GM12878 (cell line): ENCODE data around the gene TFDP1. TPM values are rescaled to one million over a fixed set of nuclear protein-coding genes. Genes with fewer than 3 reads are reported as not detected.

ENCODE experiments used
- ATAC-seq: fragments of 200-7000 bp; cut with Tn5 transposase; 3 replicates; pipeline ENCODE4 v1.9.1; 2020; ENCODE audit warnings: mild to moderate bottlenecking, moderate library complexity
- BruUV-seq: library from RNA; stranded (reverse); fragments of 400-500 nt; replicated peaks from 2 replicates; lab custom pipeline; 2021; lab: Mats Ljungman, UMichigan
- CTCF ChIA-PET: fragments of 300-600 bp; sonication (Branson Sonifier 250); formaldehyde crosslinking; extraction: SDS; loops from one replicate; lab custom pipeline; 2021; ENCODE audit warnings: inconsistent platforms; lab: Yijun Ruan, JAX
- POLR2A ChIA-PET: fragments of 350-600 bp; formaldehyde crosslinking; extraction: SDS; loops from one replicate; lab custom pipeline; 2021; ENCODE audit warnings: inconsistent platforms; lab: Charles Lee
- RAD21 ChIA-PET: fragments of 300-600 bp; sonication (Branson Sonifier 250); formaldehyde crosslinking; loops from one replicate; lab custom pipeline; 2023; ENCODE audit warnings: antibody characterized with exemption; ENCODE audit not compliant: unreplicated experiment; lab: Charles Lee
- SMC1A ChIA-PET: fragments of 300-600 bp; sonication (Branson Sonifier 250); formaldehyde crosslinking; loops from one replicate; lab custom pipeline; 2023; ENCODE audit not compliant: unreplicated experiment, uncharacterized antibody; lab: Charles Lee
- DNase-seq: peaks from one replicate; pipeline ENCODE4 v3.0.0-alpha.2; 2011; ENCODE audit warnings: low read depth, low spot score
- FAIRE-seq: peaks from 3 replicates; lab custom pipeline; 2011; peaks lifted over from hg19 to GRCh38; lab: Jason Lieb, UNC
- H2AFZ ChIP-seq: 2 replicates; pipeline ENCODE4 v1.6.0; 2011; ENCODE audit warnings: low read depth, low read length, control low read depth; ENCODE audit not compliant: control insufficient read depth
- H3K27ac ChIP-seq: 2 replicates; pipeline ENCODE4 v1.5.1; 2011; ENCODE audit warnings: control low read depth; ENCODE audit not compliant: control insufficient read depth, insufficient read depth
- H3K27me3 ChIP-seq, 2 experiments: replicated peaks in 1 of 2; 2 replicates each; pipeline versions ENCODE4 v1.6.0 to v1.6.1; 2011; ENCODE audit warnings: low read length in 1 of 2; ENCODE audit not compliant: control insufficient read depth in 2 of 2, insufficient read depth in 2 of 2
- H3K36me3 ChIP-seq, 2 experiments: 2 replicates each; pipeline ENCODE4 v1.5.1; 2011; ENCODE audit warnings: low read length in 1 of 2; ENCODE audit not compliant: control insufficient read depth in 2 of 2, insufficient read depth in 2 of 2
- H3K4me1 ChIP-seq: 2 replicates; pipeline ENCODE4 v1.6.1; 2011; ENCODE audit warnings: mild to moderate bottlenecking, low read length, moderate library complexity, mixed read lengths; ENCODE audit not compliant: control insufficient read depth, insufficient read depth
- H3K4me2 ChIP-seq: 2 replicates; pipeline ENCODE4 v1.6.0; 2011; ENCODE audit warnings: control low read depth; ENCODE audit not compliant: control insufficient read depth, insufficient read depth
- H3K4me3 ChIP-seq: fragments of 200-600 bp; sonication (generic); 2 replicates; pipeline ENCODE4 v1.5.1; 2016
- H3K79me2 ChIP-seq: 2 replicates; pipeline ENCODE4 v1.6.0; 2011; ENCODE audit warnings: low read length; ENCODE audit not compliant: control insufficient read depth, insufficient read depth
- H3K9ac ChIP-seq: 2 replicates; pipeline ENCODE4 v1.8.0; 2011; ENCODE audit warnings: low read length, control low read depth, mixed read lengths; ENCODE audit not compliant: control insufficient read depth, insufficient read depth
- H3K9me3 ChIP-seq: replicated peaks from 3 replicates; pipeline ENCODE4 v1.5.1; 2011; ENCODE audit warnings: mild to moderate bottlenecking, low read length; ENCODE audit not compliant: control insufficient read depth, insufficient read depth
- H4K20me1 ChIP-seq: 2 replicates; pipeline ENCODE4 v1.6.0; 2011; ENCODE audit not compliant: control insufficient read depth, insufficient read depth
- ASH2L ChIP-seq: fragments of 300-600, 200-600 bp; sonication (generic); IDR thresholded peaks from 2 replicates; pipeline ENCODE4 v1.6.1; 2017; ENCODE audit warnings: low read depth, mild to moderate bottlenecking, borderline replicate concordance
- EGR1 ChIP-seq, 2 experiments: IDR thresholded peaks; 1 replicate in 1 of 2; 2 replicates in 1 of 2; pipeline ENCODE4 v1.6.1; 2011 to 2012; ENCODE audit warnings: low read depth in 2 of 2, low read length in 2 of 2, borderline replicate concordance in 1 of 2, mild to moderate bottlenecking in 1 of 2, moderate library complexity in 1 of 2
- GABPA ChIP-seq: IDR thresholded peaks from 2 replicates; pipeline ENCODE4 v1.6.1; 2014; ENCODE audit warnings: antibody characterized with exemption, low read depth, mild to moderate bottlenecking, inconsistent platforms
- KAT2A ChIP-seq: conservative IDR thresholded peaks from 2 replicates; pipeline ENCODE4 v1.6.1; 2011; ENCODE audit warnings: low read depth, low read length; ENCODE audit not compliant: control insufficient read depth
- MEF2B ChIP-seq: fragments of 450-650 bp; IDR thresholded peaks from 2 replicates; pipeline ENCODE4 v1.6.1; 2018; ENCODE audit warnings: mild to moderate bottlenecking, moderate library complexity; ENCODE audit not compliant: partially characterized antibody, poor library complexity, severe bottlenecking
- NFYB ChIP-seq: IDR thresholded peaks from 2 replicates; pipeline ENCODE4 v1.6.1; 2011; ENCODE audit warnings: low read depth, mild to moderate bottlenecking, low read length, improper control_type of control experiment, moderate library complexity; ENCODE audit not compliant: insufficient read depth
- NR2C2 ChIP-seq: IDR thresholded peaks from 2 replicates; pipeline ENCODE4 v1.6.1; 2011; ENCODE audit warnings: borderline replicate concordance, low read depth; ENCODE audit not compliant: control insufficient read depth, insufficient read length
- POLR2A ChIP-seq: IDR thresholded peaks from 2 replicates; pipeline ENCODE4 v1.6.1; 2011; ENCODE audit warnings: low read depth, mild to moderate bottlenecking, low read length
- POU2F2 ChIP-seq: IDR thresholded peaks from 3 replicates; pipeline ENCODE4 v1.6.1; 2011; ENCODE audit warnings: low read depth, mild to moderate bottlenecking, low read length, borderline replicate concordance
- RB1 ChIP-seq: fragments of 450-650 bp; formaldehyde crosslinking; IDR thresholded peaks from 2 replicates; pipeline ENCODE4 v1.6.1; 2017; ENCODE audit warnings: mild to moderate bottlenecking, borderline replicate concordance
- ZNF24 ChIP-seq: fragments of 450-650 bp; IDR thresholded peaks from 2 replicates; pipeline ENCODE4 v1.6.1; 2017; ENCODE audit warnings: antibody characterized with exemption, mild to moderate bottlenecking
- ZSCAN29 ChIP-seq: fragments of 450-650 bp; IDR thresholded peaks from 2 replicates; pipeline ENCODE4 v1.6.1; 2017; ENCODE audit warnings: mild to moderate bottlenecking, moderate library complexity
- WGBS: methylation state at CpG from one replicate; pipeline ENCODE4 v1.1.6; 2016; ENCODE audit warnings: low lambda C conversion rate; ENCODE audit not compliant: insufficient replicate concordance, insufficient coverage; ENCODE audit errors: missing lambda C conversion rate; 5-methylcytosine and 5-hydroxymethylcytosine counted together
- in situ Hi-C: fragments of 300-500 bp; cut with MboI; formaldehyde crosslinking; loops from 9 replicates; pipeline ENCODE4 v1.14.3; 2018; ENCODE audit warnings: mixed read lengths
- intact Hi-C: fragments of 100-400 bp; cut with micrococcal nuclease; formaldehyde crosslinking; loops from one replicate; pipeline ENCODE4 v1.14.2; 2022; ENCODE audit not compliant: unreplicated experiment
- polyA plus RNA-seq, 11 experiments: library from polyadenylated mRNA; depleted of rRNA in 4 of 11; unstranded in 6 of 11; stranded (reverse) in 5 of 11; fragments of >200 nt; fragmentation: Nextera tagmentation in 4 of 11; fragmentation: Illumina TruSeq in 1 of 11; extraction: Ambion mirVana in 4 of 11; extraction: Trizol in 1 of 11; gene quantifications; 1 replicate in 1 of 11; 2 replicates in 10 of 11; pipeline versions ENCODE4 v1.2.1 to v1.2.3, GENCODE V29; 2011 to 2016; ENCODE audit warnings: inconsistent platforms in 2 of 11, missing spikeins in 2 of 11, low read depth in 1 of 11
- total RNA-seq, 4 experiments: library from RNA; depleted of rRNA in 3 of 4; stranded (reverse); fragments of >200 nt in 3 of 4; fragmentation: Illumina TruSeq in 1 of 4; extraction: Trizol in 1 of 4; gene quantifications; 2 replicates each; pipeline versions ENCODE4 v1.2.1 to v1.2.3, GENCODE V29; 2013 to 2021
- TF ChIP-seq, protein P1 (sequence below), 3 experiments: IDR thresholded peaks in 2 of 3; conservative IDR thresholded peaks in 1 of 3; 2 replicates each; pipeline ENCODE4 v1.5.1; 2011; ENCODE audit warnings: low read depth in 3 of 3, low read length in 3 of 3, mild to moderate bottlenecking in 3 of 3, control low read depth in 2 of 3, moderate library complexity in 2 of 3, inconsistent platforms in 1 of 3, mixed read lengths in 1 of 3; ENCODE audit not compliant: control insufficient read depth in 2 of 3, insufficient read depth in 1 of 3; ENCODE audit errors: extremely low read depth in 1 of 3
- TF ChIP-seq, protein P2 (sequence below): IDR thresholded peaks from 2 replicates; pipeline ENCODE4 v1.6.1; 2012; ENCODE audit warnings: low read depth, low read length, improper control_type of control experiment

The TFDP1 gene
- total and polyA plus RNA-seq, 10 of the 15 experiments (the other 5 are each of a cell fraction or from before 2014, with no cell fraction given) = 37.7 to 254 (median 119) TPM

DNA sequence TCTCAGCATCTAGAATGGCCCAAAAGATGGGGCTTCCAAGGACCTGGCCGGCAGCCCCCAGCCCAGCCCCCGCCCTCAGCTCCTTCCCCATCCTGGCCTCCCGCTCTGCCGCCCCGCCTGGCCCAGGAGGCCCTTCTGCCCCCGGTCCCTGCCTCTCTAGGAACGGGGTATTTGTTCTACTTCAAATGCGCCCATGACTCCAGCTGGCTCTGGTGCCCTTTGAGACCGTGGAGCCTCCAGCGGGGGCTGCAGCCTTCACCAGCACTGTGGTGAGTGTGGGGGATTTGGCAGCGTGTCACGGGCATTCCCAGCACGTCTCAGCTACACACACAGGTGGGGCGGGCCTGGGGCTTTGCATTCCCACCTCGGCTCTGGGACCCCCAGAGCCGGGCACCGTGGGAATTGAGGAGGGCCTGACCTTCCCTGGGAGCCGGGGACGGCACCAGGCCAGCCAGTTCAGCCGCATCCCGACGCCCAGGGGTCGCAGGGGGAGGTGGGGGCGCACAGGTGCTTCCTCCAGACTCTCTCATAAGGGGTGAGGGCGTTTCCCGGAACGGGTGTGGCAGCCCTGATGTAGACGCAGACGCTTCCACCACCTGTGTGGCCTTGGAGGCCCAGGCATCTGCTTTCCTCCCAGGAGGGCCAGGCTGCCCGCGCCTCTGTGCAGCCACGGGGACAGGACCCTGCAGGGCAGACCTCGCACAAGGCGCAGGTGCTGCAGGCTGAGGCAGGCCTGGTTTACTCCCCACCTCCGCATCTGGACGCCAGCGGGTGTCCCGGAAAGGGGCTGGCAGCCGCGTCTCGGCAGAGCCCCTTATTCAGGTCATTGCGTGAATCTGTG lies 72.5 kb downstream of the TFDP1 start:
- ATAC-seq = no peak
- Histone ChIP-seq H3K9me3 (no peaks in the 10 kb centered on the region), H3K9ac (no peak overlapping the region), H3K4me1 (no peaks in the 10 kb centered on the region), H2AFZ (no peak overlapping the region), H3K4me3 (no peak overlapping the region), H3K4me2 (no peak overlapping the region)
- POLR2A ChIA-PET = no interaction called here
- TF ChIP-seq, protein P1, sequence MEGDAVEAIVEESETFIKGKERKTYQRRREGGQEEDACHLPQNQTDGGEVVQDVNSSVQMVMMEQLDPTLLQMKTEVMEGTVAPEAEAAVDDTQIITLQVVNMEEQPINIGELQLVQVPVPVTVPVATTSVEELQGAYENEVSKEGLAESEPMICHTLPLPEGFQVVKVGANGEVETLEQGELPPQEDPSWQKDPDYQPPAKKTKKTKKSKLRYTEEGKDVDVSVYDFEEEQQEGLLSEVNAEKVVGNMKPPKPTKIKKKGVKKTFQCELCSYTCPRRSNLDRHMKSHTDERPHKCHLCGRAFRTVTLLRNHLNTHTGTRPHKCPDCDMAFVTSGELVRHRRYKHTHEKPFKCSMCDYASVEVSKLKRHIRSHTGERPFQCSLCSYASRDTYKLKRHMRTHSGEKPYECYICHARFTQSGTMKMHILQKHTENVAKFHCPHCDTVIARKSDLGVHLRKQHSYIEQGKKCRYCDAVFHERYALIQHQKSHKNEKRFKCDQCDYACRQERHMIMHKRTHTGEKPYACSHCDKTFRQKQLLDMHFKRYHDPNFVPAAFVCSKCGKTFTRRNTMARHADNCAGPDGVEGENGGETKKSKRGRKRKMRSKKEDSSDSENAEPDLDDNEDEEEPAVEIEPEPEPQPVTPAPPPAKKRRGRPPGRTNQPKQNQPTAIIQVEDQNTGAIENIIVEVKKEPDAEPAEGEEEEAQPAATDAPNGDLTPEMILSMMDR (IDR thresholded peaks at IDR 0.05 in 2 of 3, conservative IDR thresholded peaks at IDR 0.05 in 1 of 3; ENCODE audit: control insufficient read depth in 2 of 3, extremely low read depth in 1 of 3, insufficient read depth in 1 of 3, low read depth in 3 of 3, low read length in 3 of 3) = no peak
- no peak for TF ChIP-seq POLR2A
- TF ChIP-seq EGR1 (IDR thresholded peaks at IDR 0.05; ENCODE audit: borderline replicate concordance in 1 of 2, low read depth in 2 of 2, low read length in 2 of 2) = no peak
- no peak for TF ChIP-seq KAT2A
- TF ChIP-seq ZNF24 = no peak
- no peak for TF ChIP-seq ZSCAN29
- TF ChIP-seq RB1 = no peak
- TF ChIP-seq, protein P2, sequence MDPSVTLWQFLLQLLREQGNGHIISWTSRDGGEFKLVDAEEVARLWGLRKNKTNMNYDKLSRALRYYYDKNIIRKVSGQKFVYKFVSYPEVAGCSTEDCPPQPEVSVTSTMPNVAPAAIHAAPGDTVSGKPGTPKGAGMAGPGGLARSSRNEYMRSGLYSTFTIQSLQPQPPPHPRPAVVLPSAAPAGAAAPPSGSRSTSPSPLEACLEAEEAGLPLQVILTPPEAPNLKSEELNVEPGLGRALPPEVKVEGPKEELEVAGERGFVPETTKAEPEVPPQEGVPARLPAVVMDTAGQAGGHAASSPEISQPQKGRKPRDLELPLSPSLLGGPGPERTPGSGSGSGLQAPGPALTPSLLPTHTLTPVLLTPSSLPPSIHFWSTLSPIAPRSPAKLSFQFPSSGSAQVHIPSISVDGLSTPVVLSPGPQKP = no peak
- no peak for TF ChIP-seq NR2C2
- TF ChIP-seq NFYB = no peak
- TF ChIP-seq GABPA = no peak
- TF ChIP-seq MEF2B = no peak
- TF ChIP-seq ASH2L = no peak
- TF ChIP-seq POU2F2 = no peak
- TF ChIP-seq, all 136 proteins: peak for 0
- H3K27me3 ChIP-seq = no peaks in the 10 kb centered on the region
- intact Hi-C loops = no loop called here
- SMC1A ChIA-PET = no interaction called here
- DNase-seq (no peak), FAIRE-seq (no peak)
- RAD21 ChIA-PET = no interaction called here
- in situ Hi-C loops = no loop called here
- H3K79me2 ChIP-seq = no peaks in the 10 kb centered on the region
- WGBS = 57% methylated on average over 37 of the region's 42 CpGs
- BruUV-seq = no TSS peak
- H4K20me1 ChIP-seq = no peaks in the 10 kb centered on the region
- H3K36me3 ChIP-seq = no peaks in the 10 kb centered on the region
- no peak overlapping the region for H3K27ac ChIP-seq
- CTCF ChIA-PET = no interaction called here
